Activated CD4-positive, alpha-beta T cell treated with anti-CD3 and anti-CD28 coated beads, Interleukin-2, amount 50 U/mL, for 4 hours (primary cell): ENCODE measurements around the gene PATL1.

Source experiments
- DNase-seq, 2 experiments: peaks; one replicate each; pipeline ENCODE4 v3.0.0-alpha.2; 2020

The PATL1 gene

GRCh38 chr11:59611570-59612565 is 57.0 kb downstream of the PATL1 start:
- no peak for DNase-seq

- DNase-seq = no peak
These were observed 58.5 kb downstream of the PATL1 start for GRCh38 chr11:59610289-59610688.

GRCh38 chr11:59607703-59608454 is 61.0 kb downstream of the PATL1 start:
- DNase-seq = no peak

GRCh38 chr11:59602432-59602831 is 66.4 kb downstream of the PATL1 start:
- DNase-seq = no peak

- no peak for DNase-seq
These were observed 67.0 kb downstream of the PATL1 start for GRCh38 chr11:59601788-59602187.

- DNase-seq = no peak
These were observed 68.2 kb downstream of the PATL1 start for GRCh38 chr11:59600636-59601035.

GRCh38 chr11:59600234-59600633 is 68.6 kb downstream of the PATL1 start:
- no peak for DNase-seq

- DNase-seq = no peak
These were observed 69.9 kb downstream of the PATL1 start for GRCh38 chr11:59598961-59599360.
